SK-N-SH (cell line): Measurements from ENCODE around the gene DENND10.

ENCODE experiments used
- CHD2 ChIP-seq: fragments of 150-350 bp; IDR thresholded peaks from 2 replicates; pipeline ENCODE4 v1.6.1; 2018; ENCODE audit warnings: low read length; ENCODE audit not compliant: partially characterized antibody
- CTCF ChIP-seq: fragments of 200-600 bp; sonication (generic); IDR thresholded peaks from 2 replicates; pipeline ENCODE4 v1.6.1; 2017; ENCODE audit warnings: antibody characterized with exemption, mild to moderate bottlenecking, moderate library complexity
- EP300 ChIP-seq, 2 experiments: IDR thresholded peaks; 2 replicates each; pipeline versions ENCODE4 v1.4.0 to v1.6.1; 2012; ENCODE audit warnings: borderline replicate concordance in 1 of 2, low read depth in 1 of 2, low read length in 1 of 2
- FOXJ3 ChIP-seq: sonication (generic); formaldehyde crosslinking; IDR thresholded peaks from 2 replicates; pipeline ENCODE4 v1.5.1; 2020; ENCODE audit warnings: mild to moderate bottlenecking, missing genetic modification reagents
- MAX ChIP-seq: IDR thresholded peaks from 2 replicates; pipeline ENCODE4 v1.4.0; 2012; ENCODE audit warnings: low read depth
- PBX3 ChIP-seq: IDR thresholded peaks from 2 replicates; pipeline ENCODE4; 2012
- POLR2AphosphoS5 ChIP-seq: IDR thresholded peaks from 2 replicates; pipeline ENCODE4 v1.6.1; 2012; ENCODE audit warnings: low read depth, low read length
- RAD21 ChIP-seq: IDR thresholded peaks from 2 replicates; pipeline ENCODE4 v1.6.1; 2012; ENCODE audit warnings: mild to moderate bottlenecking, low read length
- REST ChIP-seq: IDR thresholded peaks from 2 replicates; pipeline ENCODE4 v1.6.1; 2012; ENCODE audit warnings: mild to moderate bottlenecking, low read depth, low read length, moderate library complexity
- SIN3A ChIP-seq: IDR thresholded peaks from 2 replicates; pipeline ENCODE4 v1.6.1; 2012; ENCODE audit warnings: low read depth, mild to moderate bottlenecking, low read length, moderate library complexity, borderline replicate concordance
- SMC3 ChIP-seq: IDR thresholded peaks from 2 replicates; pipeline ENCODE4 v1.6.1; 2012; ENCODE audit warnings: low read depth, low read length, improper control_type of control experiment
- TAF1 ChIP-seq: IDR thresholded peaks from 2 replicates; pipeline ENCODE4 v1.6.1; 2012; ENCODE audit warnings: low read depth, mild to moderate bottlenecking, low read length, moderate library complexity, borderline replicate concordance
- TEAD4 ChIP-seq: IDR thresholded peaks from 2 replicates; pipeline ENCODE4 v1.4.0; 2012; ENCODE audit warnings: mild to moderate bottlenecking, borderline replicate concordance; ENCODE audit not compliant: insufficient read depth
- USF2 ChIP-seq: fragments of 150-350 bp; IDR thresholded peaks from 2 replicates; pipeline ENCODE4 v1.6.1; 2017; ENCODE audit warnings: antibody characterized with exemption, low read length, low read depth, borderline replicate concordance

GRCh38 chr10:119090026-119090795, 13.7 kb upstream of the DENND10 start:
- TF ChIP-seq CTCF (no peak), POLR2AphosphoS5 (no peak), SIN3A (no peak), TAF1 (no peak), PBX3 (no peak), EP300 (IDR thresholded peaks at IDR 0.05; ENCODE audit: borderline replicate concordance in 1 of 2, low read depth in 1 of 2, low read length in 1 of 2) (no peak), REST (no peak), MAX (no peak), CHD2 (no peak), TEAD4 (no peak), FOXJ3 (CRISPR knock-in tag) (no peak), RAD21 (no peak), SMC3 (no peak), USF2 (no peak)
